KMS-11 (cell line): ENCODE measurements around the gene POLR3A.

Source experiments
- H2AFZ ChIP-seq: fragments of 200-600 bp; sonication (generic); 2 replicates; pipeline ENCODE4 v1.6.1; 2016; ENCODE audit warnings: antibody characterized with exemption, mixed run types, low read depth
- H3K27ac ChIP-seq: fragments of 200-600 bp; sonication (generic); 2 replicates; pipeline ENCODE4 v1.6.1; 2016; ENCODE audit warnings: mild to moderate bottlenecking, mixed run types
- H3K27me3 ChIP-seq: fragments of 200-600 bp; sonication (generic); 2 replicates; pipeline ENCODE4 v1.6.1; 2017; ENCODE audit warnings: mild to moderate bottlenecking, low read depth, mixed run types, moderate library complexity; ENCODE audit not compliant: insufficient read depth
- H3K36me3 ChIP-seq: fragments of 200-600 bp; sonication (generic); 2 replicates; pipeline ENCODE4 v1.6.1; 2017; ENCODE audit warnings: mild to moderate bottlenecking, mixed run types; ENCODE audit not compliant: insufficient read depth
- H3K4me1 ChIP-seq: fragments of 200-600 bp; sonication (generic); 2 replicates; pipeline ENCODE4 v1.6.1; 2016; ENCODE audit warnings: mild to moderate bottlenecking, low read depth, mixed run types; ENCODE audit not compliant: poor library complexity, severe bottlenecking
- H3K4me2 ChIP-seq: fragments of 200-600 bp; sonication (generic); 2 replicates; pipeline ENCODE4 v1.7.0; 2016; ENCODE audit warnings: mild to moderate bottlenecking, mixed run types
- H3K4me3 ChIP-seq: fragments of 200-600 bp; sonication (generic); IDR thresholded peaks from 2 replicates; pipeline ENCODE4 v1.6.1; 2017; ENCODE audit warnings: low read depth, low read length, mixed read lengths; ENCODE audit not compliant: insufficient read depth
- H3K79me2 ChIP-seq: fragments of 200-600 bp; sonication (generic); 2 replicates; pipeline ENCODE4 v1.6.1; 2016; ENCODE audit warnings: low read depth, mixed run types; ENCODE audit not compliant: insufficient read depth
- H3K9ac ChIP-seq: fragments of 200-600 bp; sonication (generic); 2 replicates; pipeline ENCODE4 v1.6.1; 2016; ENCODE audit warnings: mild to moderate bottlenecking, mixed run types
- H4K20me1 ChIP-seq: fragments of 200-600 bp; sonication (generic); 2 replicates; pipeline ENCODE4 v1.6.1; 2016; ENCODE audit warnings: mild to moderate bottlenecking, mixed run types; ENCODE audit not compliant: insufficient read depth
- TF ChIP-seq, protein P1 (sequence below): fragments of 200-600 bp; sonication (generic); conservative IDR thresholded peaks from 2 replicates; pipeline ENCODE4 v1.6.1; 2017; ENCODE audit warnings: low read depth, mild to moderate bottlenecking, antibody characterized with exemption, low read length, moderate library complexity, mixed read lengths

The POLR3A gene

DNA sequence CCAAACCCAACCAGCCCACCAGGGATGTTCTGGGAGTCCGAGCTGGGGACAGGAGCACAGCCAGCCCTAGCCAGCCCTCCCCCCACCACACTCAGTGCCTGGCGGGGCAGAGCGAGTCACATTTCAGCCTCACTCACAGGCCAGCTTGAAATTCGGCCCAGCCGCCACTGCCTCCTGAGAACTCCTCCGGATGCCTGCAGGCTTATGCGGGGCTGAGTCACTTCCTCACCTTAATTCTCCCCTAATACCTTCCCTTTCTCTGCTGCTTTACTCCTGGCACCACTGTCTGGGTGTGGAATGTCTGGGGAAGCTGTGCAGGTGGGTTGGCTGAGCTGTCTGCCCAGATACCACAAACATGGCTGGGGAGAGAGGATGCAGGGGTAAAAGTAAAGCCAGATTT, 80.1 kb downstream of the POLR3A start:
- Histone ChIP-seq H3K79me2 (no peaks in the 10 kb centered on the region), H3K27me3 (no peaks in the 10 kb centered on the region), H3K27ac (no peak overlapping the region), H4K20me1 (no peaks in the 10 kb centered on the region), H3K4me1 (no peaks in the 10 kb centered on the region), H3K36me3 (no peaks in the 10 kb centered on the region), H3K9ac (no peak overlapping the region), H2AFZ (no peak overlapping the region), H3K4me3 (no peak overlapping the region), H3K4me2 (no peak overlapping the region)
- TF ChIP-seq, protein P1, sequence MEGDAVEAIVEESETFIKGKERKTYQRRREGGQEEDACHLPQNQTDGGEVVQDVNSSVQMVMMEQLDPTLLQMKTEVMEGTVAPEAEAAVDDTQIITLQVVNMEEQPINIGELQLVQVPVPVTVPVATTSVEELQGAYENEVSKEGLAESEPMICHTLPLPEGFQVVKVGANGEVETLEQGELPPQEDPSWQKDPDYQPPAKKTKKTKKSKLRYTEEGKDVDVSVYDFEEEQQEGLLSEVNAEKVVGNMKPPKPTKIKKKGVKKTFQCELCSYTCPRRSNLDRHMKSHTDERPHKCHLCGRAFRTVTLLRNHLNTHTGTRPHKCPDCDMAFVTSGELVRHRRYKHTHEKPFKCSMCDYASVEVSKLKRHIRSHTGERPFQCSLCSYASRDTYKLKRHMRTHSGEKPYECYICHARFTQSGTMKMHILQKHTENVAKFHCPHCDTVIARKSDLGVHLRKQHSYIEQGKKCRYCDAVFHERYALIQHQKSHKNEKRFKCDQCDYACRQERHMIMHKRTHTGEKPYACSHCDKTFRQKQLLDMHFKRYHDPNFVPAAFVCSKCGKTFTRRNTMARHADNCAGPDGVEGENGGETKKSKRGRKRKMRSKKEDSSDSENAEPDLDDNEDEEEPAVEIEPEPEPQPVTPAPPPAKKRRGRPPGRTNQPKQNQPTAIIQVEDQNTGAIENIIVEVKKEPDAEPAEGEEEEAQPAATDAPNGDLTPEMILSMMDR, result no peak

DNA sequence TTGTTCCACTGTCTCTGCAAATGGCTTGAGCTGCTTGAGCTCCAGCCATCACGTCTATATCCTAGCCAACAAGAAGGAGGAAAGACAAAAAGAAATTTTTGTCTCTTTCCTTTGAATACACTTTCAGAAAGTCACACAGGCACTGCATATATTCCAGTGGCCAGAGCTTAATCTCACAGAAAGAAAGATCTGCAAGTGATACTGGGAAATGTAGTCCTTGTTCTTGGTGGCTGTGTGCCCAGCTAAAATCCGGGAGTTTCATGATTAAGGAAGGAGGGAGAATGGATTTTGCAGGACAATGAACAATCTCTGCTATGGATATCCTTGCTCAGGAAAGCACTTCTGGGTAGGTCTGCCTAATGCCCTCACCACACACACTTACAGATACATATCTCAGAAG, 83.2 kb downstream of the POLR3A start:
- no peak overlapping the region for H3K27ac ChIP-seq
- no peak overlapping the region for H2AFZ ChIP-seq
- TF ChIP-seq, protein P1, result no peak
- H3K4me1 ChIP-seq, result no peaks in the 10 kb centered on the region
- no peaks in the 10 kb centered on the region for H3K79me2 ChIP-seq
- no peak overlapping the region for H3K4me2 ChIP-seq
- no peak overlapping the region for H3K4me3 ChIP-seq
- no peaks in the 10 kb centered on the region for H4K20me1 ChIP-seq
- H3K27me3 ChIP-seq, result no peaks in the 10 kb centered on the region
- H3K36me3 ChIP-seq, result no peaks in the 10 kb centered on the region
- H3K9ac ChIP-seq, result no peak overlapping the region

DNA sequence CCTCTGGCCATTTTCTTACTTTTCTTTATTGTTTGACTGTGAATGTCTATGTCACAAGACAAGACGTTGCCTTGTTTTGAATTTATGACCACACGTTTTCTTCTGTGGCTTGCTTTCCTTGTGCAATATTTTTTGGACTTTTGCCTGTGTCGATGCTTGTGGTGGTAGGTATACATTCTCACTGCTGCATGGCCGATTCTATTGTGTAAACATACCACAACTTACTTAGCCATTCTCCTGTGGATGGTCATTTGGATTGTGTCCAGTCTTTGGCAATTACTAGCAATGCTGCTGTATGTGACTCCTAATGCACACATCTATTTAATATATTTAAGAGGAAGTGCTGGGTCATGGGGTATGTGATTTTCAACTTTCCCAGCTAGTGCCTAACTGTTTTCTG, 84.8 kb downstream of the POLR3A start:
- Histone ChIP-seq H3K4me3 (no peak overlapping the region), H3K79me2 (no peaks in the 10 kb centered on the region), H3K4me1 (no peaks in the 10 kb centered on the region), H3K4me2 (no peak overlapping the region), H3K27me3 (no peaks in the 10 kb centered on the region), H4K20me1 (no peaks in the 10 kb centered on the region), H3K27ac (no peak overlapping the region), H2AFZ (no peak overlapping the region), H3K36me3 (no peaks in the 10 kb centered on the region), H3K9ac (no peak overlapping the region)
- TF ChIP-seq, protein P1, result no peak

DNA sequence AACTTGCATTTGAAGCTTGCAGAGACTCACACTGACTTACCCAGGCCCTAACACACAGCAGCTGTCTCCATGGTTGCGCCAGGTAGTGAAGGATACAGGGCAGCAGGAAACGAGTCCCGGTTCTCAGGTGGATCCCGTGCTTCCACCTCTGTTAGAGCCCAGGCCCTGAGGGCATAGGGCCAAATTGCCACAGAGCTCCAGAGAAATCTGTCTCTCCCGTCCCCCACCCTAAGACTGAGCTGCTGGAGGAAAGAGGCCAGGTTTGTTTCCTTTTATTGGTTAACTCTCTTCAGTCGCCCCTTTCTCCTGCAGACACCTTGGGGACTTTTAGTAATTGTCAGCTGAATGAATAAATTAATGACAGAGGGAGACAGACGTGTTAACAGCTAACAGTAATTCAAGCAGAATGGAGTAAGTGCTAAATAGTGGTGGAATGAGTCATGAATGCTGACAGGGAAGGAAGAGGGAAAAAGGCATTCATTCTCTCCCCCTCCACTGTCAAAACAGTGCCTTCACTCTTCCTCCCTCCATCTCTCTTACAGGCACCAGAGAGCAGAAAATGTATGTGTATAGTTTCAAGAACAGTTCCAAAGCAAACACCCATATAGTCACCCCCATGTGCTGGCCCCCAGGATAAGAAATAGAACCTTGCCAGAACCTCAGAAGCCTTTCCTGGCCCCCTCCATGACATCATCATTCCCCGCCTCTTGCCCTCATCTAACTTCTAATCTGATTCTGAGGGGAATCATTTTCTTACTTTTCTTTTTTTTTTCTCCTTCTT, 86.0 kb downstream of the POLR3A start:
- Histone ChIP-seq H3K9ac (no peak overlapping the region), H3K4me1 (no peaks in the 10 kb centered on the region), H3K4me2 (no peak overlapping the region), H3K4me3 (no peak overlapping the region), H3K36me3 (no peaks in the 10 kb centered on the region), H3K27ac (no peak overlapping the region), H3K27me3 (no peaks in the 10 kb centered on the region), H3K79me2 (no peaks in the 10 kb centered on the region), H2AFZ (no peak overlapping the region), H4K20me1 (no peaks in the 10 kb centered on the region)
- TF ChIP-seq, protein P1, result no peak
